Adrenal gland (tissue), 5 donors: ENCODE results near the gene ARSJ.

ENCODE experiments used
- POLR2A ChIP-seq, 2 donors: fragments of 450-650 bp; IDR thresholded peaks; one replicate each; pipeline ENCODE4 v1.6.1; 2017; ENCODE audit warnings: antibody characterized with exemption in 2 of 2, mild to moderate bottlenecking in 2 of 2, moderate library complexity in 1 of 2
- TF ChIP-seq, protein P1 (sequence below), 6 experiments: fragments of 450-650 bp in 4 of 6; fragments of 200-600 bp in 2 of 6; sonication (generic) in 1 of 6; IDR thresholded peaks; 1 replicate in 5 of 6; 2 replicates in 1 of 6; pipeline versions ENCODE4 v1.5.1 to v1.8.0; 2016 to 2021; ENCODE audit warnings: antibody characterized with exemption in 6 of 6, mild to moderate bottlenecking in 2 of 6, moderate library complexity in 1 of 6
- donor health status: DM: no; HTN: no; CAD: no.

DNA sequence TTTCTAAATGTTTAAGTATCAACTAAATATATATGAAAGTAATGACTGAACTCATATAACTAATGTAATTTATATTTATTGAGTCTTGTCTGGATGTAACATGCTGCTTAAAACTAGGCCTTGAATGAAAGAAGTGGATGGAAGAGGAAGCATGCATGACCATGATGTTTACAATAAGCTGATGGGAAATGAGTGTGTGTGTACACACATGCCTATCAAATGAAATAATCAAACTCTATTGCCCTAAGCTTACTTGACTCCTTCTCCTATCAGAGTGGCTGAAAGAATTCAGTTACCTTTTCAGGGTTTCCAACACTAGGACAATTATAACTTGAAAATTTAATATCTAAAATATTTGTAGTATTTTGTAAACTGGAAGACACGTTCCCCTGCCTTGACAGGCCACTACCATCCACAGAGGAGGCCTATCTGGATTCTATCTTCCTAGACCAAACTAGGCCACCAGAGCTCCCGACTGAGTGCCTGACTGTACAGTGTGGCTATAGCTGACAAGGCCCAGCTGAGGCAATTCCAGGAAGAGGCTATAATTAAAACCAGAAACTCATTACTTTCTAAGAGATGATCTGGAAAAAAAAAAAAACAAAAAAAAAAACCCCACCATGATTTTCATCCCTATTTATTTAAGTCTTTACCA, 7.6 kb downstream of the ARSJ start:
- TF ChIP-seq, protein P1, sequence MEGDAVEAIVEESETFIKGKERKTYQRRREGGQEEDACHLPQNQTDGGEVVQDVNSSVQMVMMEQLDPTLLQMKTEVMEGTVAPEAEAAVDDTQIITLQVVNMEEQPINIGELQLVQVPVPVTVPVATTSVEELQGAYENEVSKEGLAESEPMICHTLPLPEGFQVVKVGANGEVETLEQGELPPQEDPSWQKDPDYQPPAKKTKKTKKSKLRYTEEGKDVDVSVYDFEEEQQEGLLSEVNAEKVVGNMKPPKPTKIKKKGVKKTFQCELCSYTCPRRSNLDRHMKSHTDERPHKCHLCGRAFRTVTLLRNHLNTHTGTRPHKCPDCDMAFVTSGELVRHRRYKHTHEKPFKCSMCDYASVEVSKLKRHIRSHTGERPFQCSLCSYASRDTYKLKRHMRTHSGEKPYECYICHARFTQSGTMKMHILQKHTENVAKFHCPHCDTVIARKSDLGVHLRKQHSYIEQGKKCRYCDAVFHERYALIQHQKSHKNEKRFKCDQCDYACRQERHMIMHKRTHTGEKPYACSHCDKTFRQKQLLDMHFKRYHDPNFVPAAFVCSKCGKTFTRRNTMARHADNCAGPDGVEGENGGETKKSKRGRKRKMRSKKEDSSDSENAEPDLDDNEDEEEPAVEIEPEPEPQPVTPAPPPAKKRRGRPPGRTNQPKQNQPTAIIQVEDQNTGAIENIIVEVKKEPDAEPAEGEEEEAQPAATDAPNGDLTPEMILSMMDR (IDR thresholded peaks at IDR 0.05): no peak
- TF ChIP-seq POLR2A (IDR thresholded peaks at IDR 0.05): no peak
